Measurements from ENCODE around the gene LYSMD4.
"Not testable (repeated sequence)": the region's sequence is repeated elsewhere in the genome, so short reads cannot be mapped to it uniquely, and the experiment has no call there.

The LYSMD4 gene

DNA sequence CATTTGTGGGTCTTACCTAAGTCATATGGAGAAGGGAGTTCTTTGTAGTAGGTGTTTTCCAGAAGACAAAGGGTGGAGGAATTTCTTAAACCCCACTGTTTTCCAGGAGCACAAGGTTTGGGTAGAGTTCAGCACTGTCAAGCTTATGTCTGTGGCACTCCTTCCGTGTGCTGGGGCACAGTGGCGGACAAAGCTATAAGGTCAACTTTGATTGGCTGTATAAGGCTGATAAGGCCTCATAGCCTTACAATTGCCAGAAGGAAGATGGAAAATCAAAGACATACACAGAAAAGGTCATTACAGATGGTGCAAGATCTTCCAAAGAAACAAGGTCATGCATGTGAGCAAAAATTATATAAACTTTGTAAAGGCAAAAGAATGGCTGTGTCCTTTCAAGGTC, 3.5 kb upstream of the LYSMD4 start:
- no peaks in the 10 kb centered on the region for H3K36me3 Mint-ChIP-seq
- H3K27ac Mint-ChIP-seq = no peak overlapping the region
- H3K4me3 Mint-ChIP-seq = no peak overlapping the region
- no peaks in the 10 kb centered on the region for H3K9me3 Mint-ChIP-seq (ENCODE audit: low read depth)
- H3K27me3 Mint-ChIP-seq = no peaks in the 10 kb centered on the region
- peaks cover 16% of the 10 kb centered on the region for H3K4me1 Mint-ChIP-seq (ENCODE audit: low read depth)

DNA sequence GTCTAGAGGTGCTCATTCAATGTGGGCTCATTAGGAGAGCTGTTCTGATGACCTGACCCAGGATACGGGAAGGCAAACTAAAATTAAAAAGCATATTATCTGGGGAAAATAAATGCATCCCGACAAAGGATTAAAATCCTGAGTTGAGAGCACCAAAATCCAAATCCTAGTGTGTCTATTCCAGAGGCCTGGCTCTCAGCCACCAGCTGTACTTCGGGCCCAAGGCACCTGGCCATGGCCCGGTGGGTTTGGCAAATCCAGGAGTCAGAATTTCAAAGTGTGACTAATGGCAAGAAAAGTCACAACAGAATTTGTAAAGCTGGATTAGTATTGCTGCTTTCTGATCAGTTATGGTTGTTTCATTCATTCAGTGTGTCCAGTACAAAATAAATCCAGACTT, 2.6 kb upstream of the LYSMD4 start:
- Mint-ChIP-seq H3K27ac (no peak overlapping the region), H3K27me3 (no peaks in the 10 kb centered on the region), H3K4me1 (ENCODE audit: low read depth) (peaks cover 18% of the 10 kb centered on the region), H3K36me3 (peaks cover 2% of the 10 kb centered on the region), H3K4me3 (no peak overlapping the region), H3K9me3 (ENCODE audit: low read depth) (no peaks in the 10 kb centered on the region)

DNA sequence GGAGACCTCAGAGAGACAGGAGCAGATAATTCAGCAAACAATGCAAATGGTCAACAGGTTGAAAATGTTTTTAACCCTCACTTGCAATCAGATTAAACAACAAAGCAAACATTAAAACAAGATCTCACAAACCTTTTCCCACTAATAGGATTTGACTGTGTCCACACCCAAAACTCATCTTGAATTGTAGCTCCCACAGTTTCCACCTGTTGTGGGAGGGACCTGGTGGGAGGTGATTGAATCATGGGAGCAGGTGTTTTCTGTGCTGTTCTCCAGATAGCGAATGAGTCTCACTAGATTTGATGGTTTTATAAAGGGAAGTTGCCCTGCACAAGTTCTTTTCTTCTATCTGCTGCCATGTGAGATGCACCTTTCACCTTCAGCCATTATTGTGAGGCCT, 1.3 kb upstream of the LYSMD4 start:
- Mint-ChIP-seq H3K27me3 (no peaks in the 10 kb centered on the region), H3K27ac (peak overlapping the region; percentile 61), H3K36me3 (peaks cover 2% of the 10 kb centered on the region), H3K9me3 (ENCODE audit: low read depth) (no peaks in the 10 kb centered on the region), H3K4me1 (ENCODE audit: low read depth) (peaks cover 18% of the 10 kb centered on the region), H3K4me3 (peak overlapping the region; percentile 59)

DNA sequence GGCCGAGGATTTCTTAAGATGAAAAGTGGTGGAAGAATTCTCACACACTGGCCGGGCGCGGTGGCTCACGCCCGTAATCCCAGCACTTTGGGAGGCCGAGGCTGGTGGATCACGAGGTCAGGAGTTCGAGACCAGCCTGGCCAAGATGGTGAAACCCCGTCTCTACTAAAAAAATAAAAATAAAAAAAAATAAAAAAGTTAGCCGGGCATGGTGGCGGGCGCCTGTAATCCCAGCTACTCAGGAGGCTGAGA, 729 bp upstream of the LYSMD4 start:
- H3K4me3 Mint-ChIP-seq = peak overlapping the region; percentile 83
- not testable (repeated sequence) for H3K36me3 Mint-ChIP-seq; H3K27me3 Mint-ChIP-seq; H3K9me3 Mint-ChIP-seq (ENCODE audit: low read depth)
- H3K27ac Mint-ChIP-seq = peak overlapping the region; percentile 94
- peaks cover 18% of the 10 kb centered on the region for H3K4me1 Mint-ChIP-seq (ENCODE audit: low read depth)

DNA sequence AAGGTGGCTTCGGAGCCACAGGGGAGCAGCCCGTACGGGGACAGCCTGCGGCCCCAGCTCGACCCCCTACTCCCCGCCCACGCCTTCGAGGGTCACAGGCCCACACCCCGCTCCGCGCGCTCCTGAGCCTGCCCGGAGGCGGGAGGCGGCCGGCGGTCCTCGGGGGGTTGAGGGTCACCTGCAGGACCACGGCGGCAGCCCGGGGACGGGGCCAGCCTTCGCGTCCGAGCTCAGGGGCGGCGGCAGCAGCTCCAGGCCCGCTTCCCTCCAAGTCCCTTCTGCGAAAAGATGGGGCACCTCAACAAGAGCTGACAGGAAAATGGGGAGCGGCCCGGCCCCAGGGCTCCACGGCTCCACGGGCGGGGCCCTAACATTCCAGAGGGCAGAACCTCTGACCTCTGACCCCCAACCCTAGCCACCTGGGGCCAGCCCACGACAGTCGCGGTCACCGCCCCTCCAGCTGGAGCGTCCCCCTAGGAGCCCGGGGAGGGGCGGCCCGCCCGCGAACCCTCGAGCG, 428 bp downstream of the LYSMD4 start:
- H3K4me3 Mint-ChIP-seq = peak overlapping the region; percentile 90
- H3K36me3 Mint-ChIP-seq = peaks cover 2% of the 10 kb centered on the region
- no peaks in the 10 kb centered on the region for H3K27me3 Mint-ChIP-seq
- peaks cover 18% of the 10 kb centered on the region for H3K4me1 Mint-ChIP-seq (ENCODE audit: low read depth)
- H3K9me3 Mint-ChIP-seq (ENCODE audit: low read depth) = no peaks in the 10 kb centered on the region
- H3K27ac Mint-ChIP-seq = no peak overlapping the region

DNA sequence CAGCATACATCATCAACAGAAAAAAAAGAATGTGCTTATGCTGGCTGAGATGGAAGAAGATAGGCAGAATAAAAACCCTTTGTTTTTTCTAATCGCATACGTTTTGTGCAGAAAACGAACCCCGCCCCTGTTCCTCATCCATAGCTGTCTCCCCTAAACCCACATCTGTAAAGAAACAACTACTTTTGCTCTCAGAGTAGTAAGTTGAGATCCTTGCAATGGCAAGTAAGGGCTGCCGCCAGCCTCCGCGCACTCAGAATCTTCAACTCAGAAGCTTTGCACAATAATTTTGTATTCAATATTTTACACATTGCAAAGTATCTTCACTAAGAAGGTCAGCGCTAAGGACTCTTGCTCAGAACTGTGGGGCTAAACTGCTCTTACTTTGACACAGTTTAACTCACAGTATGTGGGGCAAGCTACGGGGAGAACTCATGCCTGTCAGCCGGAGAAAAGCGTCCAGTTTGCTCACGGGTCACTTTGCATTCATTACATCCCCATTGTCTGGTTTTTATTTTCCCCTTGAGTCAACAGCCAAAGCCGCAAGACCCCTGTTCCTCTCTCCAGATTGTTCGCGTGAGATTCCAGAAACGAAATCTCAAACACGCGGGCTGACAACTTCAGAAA, 1.0 kb downstream of the LYSMD4 start:
- Mint-ChIP-seq H3K9me3 (ENCODE audit: low read depth) (no peaks in the 10 kb centered on the region), H3K27ac (peak overlapping the region; percentile 61), H3K27me3 (no peaks in the 10 kb centered on the region), H3K36me3 (peaks cover 2% of the 10 kb centered on the region), H3K4me3 (peak overlapping the region; percentile 90), H3K4me1 (ENCODE audit: low read depth) (peaks cover 18% of the 10 kb centered on the region)

DNA sequence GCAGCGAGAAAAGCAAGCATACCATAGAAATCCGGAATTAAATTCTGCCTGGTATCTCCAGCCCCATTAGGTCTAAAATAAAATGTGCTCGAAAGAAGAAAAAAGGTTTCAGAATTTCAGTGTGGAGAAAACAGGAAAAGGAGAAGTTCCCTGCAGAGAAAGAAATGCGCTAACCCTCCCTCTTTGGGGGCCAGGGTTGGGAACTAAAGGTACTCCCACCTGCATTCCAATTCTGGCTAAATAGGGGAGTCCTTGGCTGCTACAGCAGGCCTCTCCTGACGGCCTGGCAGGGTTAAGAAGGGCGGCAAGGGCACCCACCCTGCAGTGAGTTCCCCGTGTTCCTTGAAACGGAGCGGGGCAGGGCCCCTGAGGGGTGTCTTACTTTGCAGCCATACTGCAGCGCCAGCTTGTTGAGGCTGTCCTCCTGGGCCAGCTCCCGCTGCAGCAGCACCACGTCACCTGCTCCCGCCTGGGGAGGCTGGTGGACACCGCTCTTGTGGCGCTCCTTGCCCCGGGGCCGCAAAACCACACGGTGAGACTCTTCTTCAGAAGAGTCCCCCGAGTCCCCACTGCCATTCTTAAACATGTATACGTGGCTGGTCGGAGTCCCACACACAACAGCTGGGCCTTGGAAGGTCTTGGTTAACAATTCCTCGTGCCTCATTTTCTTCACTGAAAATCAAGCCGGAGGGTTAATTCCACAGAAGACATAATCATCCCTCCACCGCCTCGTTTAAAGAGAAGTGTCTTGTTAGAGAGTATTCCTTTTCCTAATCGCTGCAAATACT, 1.7 kb downstream of the LYSMD4 start:
- Mint-ChIP-seq H3K4me1 (ENCODE audit: low read depth) (peaks cover 18% of the 10 kb centered on the region), H3K27me3 (no peaks in the 10 kb centered on the region), H3K4me3 (peak overlapping the region; percentile 90), H3K27ac (no peak overlapping the region), H3K36me3 (peaks cover 2% of the 10 kb centered on the region), H3K9me3 (ENCODE audit: low read depth) (no peaks in the 10 kb centered on the region)

DNA sequence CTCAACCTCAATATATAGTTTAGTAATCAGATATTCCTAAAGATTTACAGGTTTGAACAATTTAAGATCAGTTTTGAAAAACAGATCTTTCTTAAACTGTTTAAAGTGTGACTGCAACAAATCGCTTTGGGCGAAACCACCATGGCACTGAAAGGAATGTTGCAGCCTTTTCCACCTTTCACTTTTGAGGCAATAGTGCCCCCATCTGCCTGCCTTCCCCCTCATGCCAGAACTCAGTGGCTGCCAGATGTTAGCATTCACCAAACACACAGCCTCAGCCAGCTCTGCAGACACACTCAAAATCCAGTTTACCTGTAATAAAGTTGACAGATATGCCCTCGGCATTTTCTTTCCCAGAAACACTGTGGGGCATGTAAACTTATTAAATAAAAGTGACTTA, 3.3 kb downstream of the LYSMD4 start:
- Mint-ChIP-seq H3K27me3 (no peaks in the 10 kb centered on the region), H3K36me3 (peaks cover 2% of the 10 kb centered on the region), H3K9me3 (ENCODE audit: low read depth) (no peaks in the 10 kb centered on the region), H3K27ac (no peak overlapping the region), H3K4me1 (ENCODE audit: low read depth) (peaks cover 18% of the 10 kb centered on the region), H3K4me3 (no peak overlapping the region)

DNA sequence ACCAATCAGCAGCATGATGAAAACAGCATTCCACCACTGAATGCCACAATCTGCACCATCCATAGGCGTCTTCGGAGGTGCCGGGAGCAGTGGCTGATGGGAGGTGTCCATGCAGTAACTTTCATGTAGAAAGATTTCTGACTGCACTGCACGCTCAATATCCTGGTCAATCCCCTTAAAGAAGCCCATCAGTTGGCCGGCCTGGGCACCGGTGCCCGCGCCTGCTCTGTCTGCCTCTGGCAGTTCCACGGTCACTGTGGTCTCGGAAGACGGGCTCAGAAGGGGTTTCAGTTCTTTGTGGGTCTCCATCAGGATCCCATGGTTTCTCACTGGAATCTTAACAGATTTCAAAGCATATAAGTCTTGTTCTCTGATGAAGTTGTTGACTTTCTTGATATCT, 3.9 kb downstream of the LYSMD4 start:
- H3K27ac Mint-ChIP-seq = no peak overlapping the region
- H3K36me3 Mint-ChIP-seq = peaks cover 2% of the 10 kb centered on the region
- no peak overlapping the region for H3K4me3 Mint-ChIP-seq

DNA sequence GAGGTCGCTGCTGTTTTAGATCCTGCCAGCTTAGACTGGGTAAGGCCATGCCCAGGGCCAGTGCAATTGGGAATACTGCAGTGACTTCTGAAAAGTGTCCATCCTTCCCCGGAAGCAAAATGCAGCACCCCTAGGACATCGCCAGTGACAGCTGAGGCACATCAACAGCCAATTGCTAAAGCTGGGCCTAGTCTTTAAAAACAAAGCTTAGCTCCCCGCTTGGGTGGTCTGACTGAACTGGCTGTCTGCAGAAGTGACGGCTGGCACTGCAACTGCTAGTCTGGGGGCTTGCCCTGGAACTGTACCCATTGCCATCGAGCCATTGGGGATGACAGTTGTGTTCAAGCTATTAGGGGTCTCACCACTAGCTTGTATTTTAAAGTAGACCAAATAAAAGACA, 4.3 kb downstream of the LYSMD4 start:
- Mint-ChIP-seq H3K27ac (no peak overlapping the region), H3K27me3 (no peaks in the 10 kb centered on the region), H3K36me3 (peaks cover 2% of the 10 kb centered on the region), H3K4me1 (ENCODE audit: low read depth) (peaks cover 14% of the 10 kb centered on the region), H3K4me3 (no peak overlapping the region), H3K9me3 (ENCODE audit: low read depth) (no peaks in the 10 kb centered on the region)

More for the DNA sequence above, 3.9 kb downstream of the LYSMD4 start:
- Mint-ChIP-seq H3K27me3 (no peaks in the 10 kb centered on the region), H3K4me1 (ENCODE audit: low read depth) (peaks cover 15% of the 10 kb centered on the region), H3K9me3 (ENCODE audit: low read depth) (no peaks in the 10 kb centered on the region)

DNA sequence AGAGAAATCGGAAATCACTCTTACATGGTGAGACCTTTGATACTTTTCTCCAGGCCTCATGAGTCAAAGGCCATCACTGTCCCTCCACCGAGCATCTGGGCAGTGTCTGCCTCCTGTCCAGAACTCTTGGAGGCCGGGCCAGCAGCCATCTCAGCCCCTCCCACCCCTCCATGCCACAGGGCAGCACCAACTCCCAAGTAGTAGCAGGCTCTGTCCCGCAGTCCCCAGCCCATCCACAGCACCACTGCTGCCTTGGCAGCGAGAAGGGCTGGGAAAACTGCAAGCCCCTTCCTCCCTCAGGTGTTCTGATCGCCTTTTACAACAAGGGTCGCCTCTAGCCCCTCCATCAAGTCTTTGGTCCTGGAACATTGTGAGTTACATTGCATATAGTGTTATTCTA, 5.5 kb downstream of the LYSMD4 start:
- Mint-ChIP-seq H3K27ac (no peak overlapping the region), H3K4me1 (ENCODE audit: low read depth) (peaks cover 10% of the 10 kb centered on the region), H3K27me3 (no peaks in the 10 kb centered on the region), H3K9me3 (ENCODE audit: low read depth) (no peaks in the 10 kb centered on the region), H3K36me3 (peaks cover 2% of the 10 kb centered on the region), H3K4me3 (no peak overlapping the region)

DNA sequence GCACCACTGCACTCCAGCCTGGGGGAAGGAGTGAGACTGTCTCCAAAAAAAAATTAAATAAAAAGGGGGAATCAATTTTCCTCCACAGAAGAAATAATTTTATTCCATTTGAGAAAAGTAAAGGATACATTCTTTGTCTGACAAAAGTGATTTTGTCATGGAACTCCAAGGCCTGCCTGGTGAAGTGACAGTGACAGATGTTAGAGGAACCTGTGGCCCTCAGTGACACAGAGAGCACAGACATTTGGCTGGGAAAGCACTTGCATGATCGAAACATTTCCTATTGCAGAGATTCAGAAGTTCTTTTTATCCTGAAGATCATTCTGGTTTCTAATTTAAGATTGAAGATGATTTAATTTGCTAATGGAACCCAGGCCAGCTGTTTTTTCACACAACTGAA, 5.9 kb downstream of the LYSMD4 start:
- Mint-ChIP-seq H3K27ac (no peak overlapping the region), H3K36me3 (peaks cover 2% of the 10 kb centered on the region), H3K27me3 (no peaks in the 10 kb centered on the region), H3K4me1 (ENCODE audit: low read depth) (peaks cover 8% of the 10 kb centered on the region), H3K4me3 (no peak overlapping the region), H3K9me3 (ENCODE audit: low read depth) (no peaks in the 10 kb centered on the region)

DNA sequence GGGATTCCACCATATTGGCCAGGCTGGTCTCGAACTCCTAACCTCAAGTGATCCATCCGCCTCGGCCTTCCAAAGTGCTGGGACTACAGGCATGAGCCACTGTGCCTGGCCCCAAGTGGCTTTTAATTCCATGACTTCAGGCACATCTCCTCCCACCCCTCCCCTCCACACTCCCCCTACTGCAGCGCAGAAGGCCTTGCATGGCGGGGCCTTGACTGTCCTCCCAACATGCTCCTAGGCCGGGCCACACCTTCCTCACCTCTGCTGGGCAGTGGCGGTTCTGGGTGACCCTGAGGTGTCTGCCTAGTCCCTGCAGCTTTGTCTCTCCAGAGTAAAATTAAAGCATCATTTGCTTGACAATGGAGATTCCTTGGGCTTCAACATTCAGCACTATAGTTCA, 6.9 kb downstream of the LYSMD4 start:
- H3K27ac Mint-ChIP-seq = no peak overlapping the region
- H3K4me1 Mint-ChIP-seq (ENCODE audit: low read depth) = peaks cover 8% of the 10 kb centered on the region
- H3K27me3 Mint-ChIP-seq = no peaks in the 10 kb centered on the region
- H3K9me3 Mint-ChIP-seq (ENCODE audit: low read depth) = no peaks in the 10 kb centered on the region
- H3K36me3 Mint-ChIP-seq = peaks cover 2% of the 10 kb centered on the region
- H3K4me3 Mint-ChIP-seq = no peak overlapping the region

DNA sequence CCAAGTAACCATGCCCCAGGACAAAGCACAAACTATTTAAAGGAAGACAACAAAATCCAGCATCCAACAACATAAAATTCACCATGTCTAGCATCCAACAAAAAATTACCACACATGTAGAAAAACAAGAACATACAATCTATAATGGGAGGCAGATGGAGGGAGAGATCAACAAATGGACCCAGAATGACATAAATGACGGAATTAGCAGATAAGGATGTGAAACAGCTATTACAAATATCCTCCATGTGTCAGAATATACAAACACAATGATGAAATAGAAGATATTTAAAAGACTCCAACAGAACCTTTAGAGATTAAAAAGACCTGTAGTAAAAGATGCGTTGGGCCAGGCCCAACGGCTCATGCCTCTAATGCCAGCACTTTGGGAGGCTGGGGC, 10.8 kb downstream of the LYSMD4 start:
- H3K27me3 Mint-ChIP-seq = no peaks in the 10 kb centered on the region
- no peaks in the 10 kb centered on the region for H3K9me3 Mint-ChIP-seq (ENCODE audit: low read depth)
- peaks cover 34% of the 10 kb centered on the region for H3K4me1 Mint-ChIP-seq (ENCODE audit: low read depth)
- H3K36me3 Mint-ChIP-seq = no peaks in the 10 kb centered on the region
- H3K27ac Mint-ChIP-seq = peak overlapping the region; percentile 2
- no peak overlapping the region for H3K4me3 Mint-ChIP-seq

DNA sequence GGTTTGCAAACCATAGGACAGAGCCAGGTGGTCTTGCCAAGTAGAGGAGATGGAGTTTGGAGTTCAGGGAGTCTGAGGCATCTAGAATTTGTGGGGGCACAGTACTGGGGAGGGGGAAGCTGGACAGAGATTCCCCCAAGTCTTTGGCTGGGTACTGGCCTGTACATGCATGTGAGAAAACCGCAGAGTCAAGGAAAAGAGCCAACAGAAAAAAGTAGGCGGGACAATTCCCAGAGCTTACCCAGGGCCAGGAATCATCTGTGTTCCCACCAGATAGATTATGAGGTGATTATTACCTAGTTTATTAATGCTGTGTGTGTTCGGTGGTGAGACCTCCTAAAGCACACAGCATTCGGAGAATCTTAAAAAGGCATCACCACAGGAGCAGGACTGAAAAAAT, 11.3 kb downstream of the LYSMD4 start:
- H3K36me3 Mint-ChIP-seq = no peaks in the 10 kb centered on the region
- H3K27ac Mint-ChIP-seq = no peak overlapping the region
- no peaks in the 10 kb centered on the region for H3K9me3 Mint-ChIP-seq (ENCODE audit: low read depth)
- H3K4me3 Mint-ChIP-seq = no peak overlapping the region
- peaks cover 34% of the 10 kb centered on the region for H3K4me1 Mint-ChIP-seq (ENCODE audit: low read depth)
- H3K27me3 Mint-ChIP-seq = no peaks in the 10 kb centered on the region
